ENCODE results near the gene TCF4. TPM values are rescaled to one million over a fixed set of nuclear protein-coding genes. Genes with fewer than 3 reads are reported as not detected.
A peak's percentile ranks its signal among the peaks of the same experiment; 100 is the strongest.

Gene TCF4
- total RNA-seq, 2 experiments from 2014 or later: 0.28 to 0.45 TPM

GRCh38 chr18:55234366-55235093, 353.5 kb downstream of the TCF4 start:
- no peak overlapping the region for H3K4me3 Mint-ChIP-seq
- no peaks in the 10 kb centered on the region for H3K9me3 Mint-ChIP-seq
- peak; percentile 69 for DNase-seq
- H3K27ac Mint-ChIP-seq: no peak overlapping the region
- no peaks in the 10 kb centered on the region for H3K27me3 Mint-ChIP-seq
- no peaks in the 10 kb centered on the region for H3K36me3 Mint-ChIP-seq (ENCODE audit: low read depth)
- POLR2A ChIA-PET: no interaction called here
- peaks cover 6% of the 10 kb centered on the region for H3K4me1 Mint-ChIP-seq
- CTCF ChIA-PET: interaction anchor here (0.7 to 5.4 kb wide), 18 partner anchors 10 to 1341 kb away, joined by 3 to 43 read pairs (median 4); no protein-coding TSS in a partner anchor

DNA sequence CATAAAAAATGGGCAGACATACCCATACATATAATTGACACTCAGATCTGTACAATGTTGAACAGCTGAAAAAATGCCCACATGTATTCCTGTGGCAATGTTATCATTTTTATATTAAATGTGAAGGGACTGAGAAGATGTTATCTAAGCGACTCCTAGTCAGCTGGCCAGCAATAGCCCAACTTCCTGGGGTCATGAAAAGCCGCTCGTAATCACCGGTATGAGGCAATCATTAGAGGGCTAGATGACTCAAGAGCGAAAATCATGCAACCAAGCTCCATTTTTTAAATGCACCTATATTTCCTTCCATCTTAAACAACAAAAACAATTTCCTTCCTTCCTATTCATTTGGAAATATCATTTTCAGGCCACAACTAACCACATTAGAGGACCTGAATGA, 354.1 kb downstream of the TCF4 start:
- Mint-ChIP-seq H3K27me3 (no peaks in the 10 kb centered on the region), H3K4me3 (no peak overlapping the region), H3K36me3 (ENCODE audit: low read depth) (no peaks in the 10 kb centered on the region), H3K27ac (no peak overlapping the region), H3K9me3 (no peaks in the 10 kb centered on the region), H3K4me1 (peaks cover 6% of the 10 kb centered on the region)
- DNase-seq: no peak
- POLR2A ChIA-PET: no interaction called here
- CTCF ChIA-PET: interaction anchor here (0.7 to 5.4 kb wide), 11 partner anchors 10 to 1342 kb away, joined by 3 to 43 read pairs (median 4); no protein-coding TSS in a partner anchor

GRCh38 chr18:55232506-55232905, 355.5 kb downstream of the TCF4 start:
- H3K9me3 Mint-ChIP-seq: no peaks in the 10 kb centered on the region
- no peak overlapping the region for H3K4me3 Mint-ChIP-seq
- DNase-seq: no peak
- ChIA-PET POLR2A (no interaction called here), CTCF (interaction anchor here (5.4 kb wide), 1 partner anchor 44 kb away, joined by 43 read pairs; no protein-coding TSS in a partner anchor)
- peaks cover 6% of the 10 kb centered on the region for H3K4me1 Mint-ChIP-seq
- H3K27ac Mint-ChIP-seq: no peak overlapping the region
- H3K27me3 Mint-ChIP-seq: no peaks in the 10 kb centered on the region
- H3K36me3 Mint-ChIP-seq (ENCODE audit: low read depth): no peaks in the 10 kb centered on the region

DNA sequence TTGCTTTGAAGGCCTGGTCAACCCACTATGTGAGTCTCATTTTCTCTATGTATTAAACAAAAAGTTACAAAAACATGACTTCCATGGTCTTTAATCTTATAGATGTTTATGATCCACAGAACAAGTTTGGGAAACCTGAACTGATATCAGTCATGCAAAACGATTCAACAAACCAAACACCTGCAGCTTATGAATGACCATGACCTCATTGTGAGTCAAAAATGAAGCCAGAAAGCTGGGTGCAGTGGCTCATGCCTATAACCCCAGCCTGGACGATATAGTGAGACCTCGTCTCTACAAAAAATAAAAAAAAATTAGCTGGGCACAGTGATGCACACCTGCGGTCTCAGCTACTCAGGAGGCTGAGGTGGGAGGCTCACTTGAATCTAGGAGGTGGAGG, 358.3 kb downstream of the TCF4 start:
- Mint-ChIP-seq H3K27me3 (no peaks in the 10 kb centered on the region), H3K36me3 (ENCODE audit: low read depth) (no peaks in the 10 kb centered on the region), H3K27ac (no peak overlapping the region), H3K9me3 (no peaks in the 10 kb centered on the region), H3K4me1 (peaks cover under 1% of the 10 kb centered on the region), H3K4me3 (no peak overlapping the region)
- no peak for DNase-seq
- ChIA-PET POLR2A (no interaction called here), CTCF (interaction anchor here (0.7 kb wide), 1 partner anchor 330 kb away, joined by 3 read pairs; no protein-coding TSS in a partner anchor)

- ChIA-PET CTCF (no interaction called here), POLR2A (no interaction called here)
- H3K4me1 Mint-ChIP-seq: no peaks in the 10 kb centered on the region
- no peak for DNase-seq
- no peaks in the 10 kb centered on the region for H3K36me3 Mint-ChIP-seq (ENCODE audit: low read depth)
- no peak overlapping the region for H3K27ac Mint-ChIP-seq
- no peaks in the 10 kb centered on the region for H3K9me3 Mint-ChIP-seq
- H3K27me3 Mint-ChIP-seq: no peaks in the 10 kb centered on the region
- no peak overlapping the region for H3K4me3 Mint-ChIP-seq
Measured at GRCh38 chr18:55228707-55229106, 359.3 kb downstream of the TCF4 start.

DNA sequence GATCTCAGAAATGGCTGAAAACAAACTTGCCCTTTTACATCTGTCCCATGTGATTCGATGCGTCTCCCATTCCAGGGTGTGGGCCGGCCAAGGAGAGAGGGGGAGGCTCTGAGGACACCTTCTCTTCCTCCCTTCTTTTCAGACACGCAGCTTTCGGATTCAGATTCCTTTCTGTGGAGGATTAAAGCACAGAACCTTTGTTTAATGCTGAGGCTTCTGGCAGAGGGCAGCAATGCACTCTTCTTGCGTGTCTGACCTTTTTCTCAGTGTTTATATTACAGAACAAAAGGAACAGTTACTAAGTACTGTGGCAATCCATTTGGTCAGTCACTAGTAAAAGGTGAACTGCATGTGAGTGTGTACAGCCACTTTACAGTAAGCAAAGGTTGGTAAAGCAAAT, 359.8 kb downstream of the TCF4 start:
- ChIA-PET POLR2A (no interaction called here), CTCF (no interaction called here)
- no peaks in the 10 kb centered on the region for H3K36me3 Mint-ChIP-seq (ENCODE audit: low read depth)
- H3K27me3 Mint-ChIP-seq: no peaks in the 10 kb centered on the region
- no peak overlapping the region for H3K27ac Mint-ChIP-seq
- H3K9me3 Mint-ChIP-seq: no peaks in the 10 kb centered on the region
- H3K4me1 Mint-ChIP-seq: no peaks in the 10 kb centered on the region
- H3K4me3 Mint-ChIP-seq: no peak overlapping the region
- DNase-seq: no peak

DNA sequence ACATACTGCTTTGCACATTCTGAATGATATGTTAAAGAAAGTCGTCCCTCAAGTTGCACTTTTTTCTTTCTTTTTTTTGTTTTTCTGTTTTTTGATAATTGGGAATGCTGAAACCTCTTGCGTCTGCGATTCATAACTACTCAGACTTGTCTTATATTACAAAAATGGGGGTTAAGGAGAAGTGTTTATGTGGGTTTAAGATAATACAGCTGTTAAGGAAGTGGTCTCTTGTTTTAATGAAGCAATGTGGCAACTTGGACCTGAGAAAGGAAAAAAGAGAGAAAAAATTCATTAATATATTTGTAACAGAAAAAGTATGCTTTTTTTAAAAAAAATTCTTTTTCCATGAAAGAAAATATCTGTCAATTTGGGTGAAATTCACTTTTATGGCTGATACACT, 360.2 kb downstream of the TCF4 start:
- Mint-ChIP-seq H3K4me1 (no peaks in the 10 kb centered on the region), H3K27ac (no peak overlapping the region), H3K4me3 (no peak overlapping the region), H3K36me3 (ENCODE audit: low read depth) (no peaks in the 10 kb centered on the region), H3K9me3 (no peaks in the 10 kb centered on the region), H3K27me3 (no peaks in the 10 kb centered on the region)
- ChIA-PET POLR2A (no interaction called here), CTCF (no interaction called here)
- DNase-seq: no peak

GRCh38 chr18:55226044-55226443, 361.9 kb downstream of the TCF4 start:
- Mint-ChIP-seq H3K4me1 (no peaks in the 10 kb centered on the region), H3K27me3 (no peaks in the 10 kb centered on the region), H3K36me3 (ENCODE audit: low read depth) (no peaks in the 10 kb centered on the region), H3K9me3 (no peaks in the 10 kb centered on the region), H3K27ac (no peak overlapping the region), H3K4me3 (no peak overlapping the region)
- ChIA-PET POLR2A (no interaction called here), CTCF (no interaction called here)
- DNase-seq: no peak

- Mint-ChIP-seq H3K9me3 (no peaks in the 10 kb centered on the region), H3K36me3 (ENCODE audit: low read depth) (no peaks in the 10 kb centered on the region), H3K27me3 (no peaks in the 10 kb centered on the region), H3K4me1 (no peaks in the 10 kb centered on the region), H3K27ac (no peak overlapping the region), H3K4me3 (no peak overlapping the region)
- no peak for DNase-seq
- ChIA-PET CTCF (interaction anchor here (2.4 kb wide), 1 partner anchor 10 kb away, joined by 10 read pairs; no protein-coding TSS in a partner anchor), POLR2A (no interaction called here)
Measured at GRCh38 chr18:55224086-55224625, 363.8 kb downstream of the TCF4 start.

- POLR2A ChIA-PET: no interaction called here
- H3K4me1 Mint-ChIP-seq: no peaks in the 10 kb centered on the region
- H3K36me3 Mint-ChIP-seq (ENCODE audit: low read depth): no peaks in the 10 kb centered on the region
- H3K4me3 Mint-ChIP-seq: no peak overlapping the region
- DNase-seq: no peak
- no peaks in the 10 kb centered on the region for H3K9me3 Mint-ChIP-seq
- no peak overlapping the region for H3K27ac Mint-ChIP-seq
- no peaks in the 10 kb centered on the region for H3K27me3 Mint-ChIP-seq
- CTCF ChIA-PET: no interaction called here
Measured at GRCh38 chr18:55221622-55222021, 366.4 kb downstream of the TCF4 start.

- CTCF ChIA-PET: no interaction called here
- POLR2A ChIA-PET: no interaction called here
- Mint-ChIP-seq H3K4me1 (no peaks in the 10 kb centered on the region), H3K27ac (no peak overlapping the region), H3K27me3 (no peaks in the 10 kb centered on the region), H3K4me3 (no peak overlapping the region), H3K9me3 (no peaks in the 10 kb centered on the region), H3K36me3 (ENCODE audit: low read depth) (no peaks in the 10 kb centered on the region)
- no peak for DNase-seq
Measured at GRCh38 chr18:55220523-55220922, 367.5 kb downstream of the TCF4 start.

GRCh38 chr18:55219823-55220222, 368.2 kb downstream of the TCF4 start:
- Mint-ChIP-seq H3K27ac (no peak overlapping the region), H3K36me3 (ENCODE audit: low read depth) (no peaks in the 10 kb centered on the region), H3K27me3 (no peaks in the 10 kb centered on the region), H3K9me3 (no peaks in the 10 kb centered on the region), H3K4me1 (no peaks in the 10 kb centered on the region), H3K4me3 (no peak overlapping the region)
- no peak for DNase-seq
- POLR2A ChIA-PET: no interaction called here
- CTCF ChIA-PET: no interaction called here

DNA sequence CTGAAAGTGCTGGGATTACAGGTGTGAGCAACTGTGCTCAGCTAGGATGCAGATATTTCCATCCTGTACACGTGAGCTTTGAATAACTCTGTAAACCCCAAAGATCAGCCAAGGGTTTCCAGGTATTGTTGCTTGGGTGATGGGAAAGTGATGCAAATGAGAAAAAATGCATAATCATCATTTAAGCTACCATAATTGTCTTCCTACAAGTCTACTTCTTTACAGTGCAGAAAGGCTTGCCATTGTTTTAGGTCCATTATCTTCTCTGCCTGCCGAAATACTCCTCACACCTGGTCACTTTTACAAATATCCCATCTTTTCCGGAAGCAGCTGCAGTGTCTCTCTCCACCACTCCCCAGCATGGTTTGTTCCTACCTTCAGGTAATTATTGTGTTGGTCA, 368.9 kb downstream of the TCF4 start:
- Mint-ChIP-seq H3K4me1 (no peaks in the 10 kb centered on the region), H3K9me3 (no peaks in the 10 kb centered on the region), H3K27ac (no peak overlapping the region), H3K4me3 (no peak overlapping the region), H3K27me3 (no peaks in the 10 kb centered on the region), H3K36me3 (ENCODE audit: low read depth) (no peaks in the 10 kb centered on the region)
- no peak for DNase-seq
- POLR2A ChIA-PET: no interaction called here
- CTCF ChIA-PET: no interaction called here

GRCh38 chr18:55214969-55215368, 373.0 kb downstream of the TCF4 start:
- Mint-ChIP-seq H3K4me3 (no peak overlapping the region), H3K27ac (no peak overlapping the region), H3K36me3 (ENCODE audit: low read depth) (no peaks in the 10 kb centered on the region), H3K4me1 (no peaks in the 10 kb centered on the region), H3K27me3 (no peaks in the 10 kb centered on the region), H3K9me3 (no peaks in the 10 kb centered on the region)
- CTCF ChIA-PET: interaction anchor here (0.7 kb wide), 1 partner anchor 34 kb away, joined by 3 read pairs; no protein-coding TSS in a partner anchor
- no peak for DNase-seq
- POLR2A ChIA-PET: no interaction called here

Measured in activated CD4-positive, alpha-beta memory T cell treated with anti-CD3 and anti-CD28 coated beads, Interleukin-2, amount 10 ng/mL, durations not matched to agents 7 days and 5 days (primary cell).